Retina (tissue), 1 donor: ENCODE results near the gene RARG.
"Not testable (repeated sequence)": the region's sequence is repeated elsewhere in the genome, so short reads cannot be mapped to it uniquely, and the experiment has no call there.

Experiments used
- DNase-seq: peaks from one replicate; pipeline ENCODE4 v3.0.0-alpha.2; 2016

Gene RARG

GRCh38 chr12:53163008-53163407 lies 69.0 kb downstream of the RARG start:
- DNase-seq, result not testable (repeated sequence)

- DNase-seq, result no peak
Measured at GRCh38 chr12:53161119-53161911, 70.7 kb downstream of the RARG start.

GRCh38 chr12:53160673-53161072 lies 71.3 kb downstream of the RARG start:
- no peak for DNase-seq
